Measurements from ENCODE around the gene TSKU.

GRCh38 chr11:76801736-76802135 lies 18.6 kb downstream of the TSKU start:
- no peak for TF ChIP-seq CTCF (IDR thresholded peaks at IDR 0.05)
- no peak for TF ChIP-seq EZH2 (IDR thresholded peaks at IDR 0.05)
